GM19397 (cell line): Measurements from ENCODE around the gene RCSD1.
"Not testable (repeated sequence)": the region's sequence is repeated elsewhere in the genome, so short reads cannot be mapped to it uniquely, and the experiment has no call there.

Source experiments
- ATAC-seq: cut with Tn5 transposase; IDR thresholded peaks from one replicate; pipeline ENCODE4 v1.9.1; 2021; ENCODE audit warnings: mild to moderate bottlenecking, moderate library complexity; ENCODE audit not compliant: unreplicated experiment

The RCSD1 gene

GRCh38 chr1:167710836-167711235, 80.8 kb downstream of the RCSD1 start:
- no peak for ATAC-seq

- no peak for ATAC-seq
Measured at GRCh38 chr1:167711797-167712196, 81.8 kb downstream of the RCSD1 start.

DNA sequence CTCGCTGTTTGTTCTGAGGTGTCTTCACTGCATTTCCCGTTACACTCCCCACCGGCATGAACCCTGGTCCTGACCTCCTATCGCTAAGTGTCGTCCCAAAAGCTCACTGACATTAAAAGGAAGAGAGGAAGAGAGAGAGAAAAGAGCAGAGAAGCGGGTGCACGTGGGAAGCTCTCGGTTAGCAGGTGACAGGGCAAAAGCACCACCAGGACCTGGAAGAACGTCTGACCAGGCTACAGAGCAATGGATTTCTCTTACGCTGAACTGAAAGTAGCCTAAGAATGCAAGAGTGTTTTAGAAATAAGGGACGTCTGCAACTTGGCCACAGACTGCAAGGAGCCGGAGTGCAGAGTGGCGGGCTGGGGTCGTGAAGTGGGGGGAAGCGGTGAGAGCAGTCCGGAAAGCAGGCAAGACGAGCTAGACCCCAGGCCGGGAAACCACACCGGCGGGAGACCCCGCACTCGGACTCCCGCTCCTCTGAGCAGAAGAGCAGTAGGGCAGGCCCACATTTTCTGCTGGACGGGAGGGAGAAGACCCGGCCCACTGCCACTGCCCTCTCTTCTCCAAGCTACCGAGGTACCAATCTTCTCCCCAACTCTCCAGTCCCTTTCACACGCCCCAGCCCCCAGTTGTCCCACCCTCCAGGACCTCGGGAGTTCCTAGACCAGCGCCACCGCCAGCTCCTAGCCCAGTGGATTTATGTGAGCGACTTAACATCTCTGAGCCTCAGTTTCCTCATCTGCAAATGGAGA, 83.5 kb downstream of the RCSD1 start:
- ATAC-seq: no peak

- peak; percentile 59 for ATAC-seq
Measured at GRCh38 chr1:167714098-167714438, 84.0 kb downstream of the RCSD1 start.

DNA sequence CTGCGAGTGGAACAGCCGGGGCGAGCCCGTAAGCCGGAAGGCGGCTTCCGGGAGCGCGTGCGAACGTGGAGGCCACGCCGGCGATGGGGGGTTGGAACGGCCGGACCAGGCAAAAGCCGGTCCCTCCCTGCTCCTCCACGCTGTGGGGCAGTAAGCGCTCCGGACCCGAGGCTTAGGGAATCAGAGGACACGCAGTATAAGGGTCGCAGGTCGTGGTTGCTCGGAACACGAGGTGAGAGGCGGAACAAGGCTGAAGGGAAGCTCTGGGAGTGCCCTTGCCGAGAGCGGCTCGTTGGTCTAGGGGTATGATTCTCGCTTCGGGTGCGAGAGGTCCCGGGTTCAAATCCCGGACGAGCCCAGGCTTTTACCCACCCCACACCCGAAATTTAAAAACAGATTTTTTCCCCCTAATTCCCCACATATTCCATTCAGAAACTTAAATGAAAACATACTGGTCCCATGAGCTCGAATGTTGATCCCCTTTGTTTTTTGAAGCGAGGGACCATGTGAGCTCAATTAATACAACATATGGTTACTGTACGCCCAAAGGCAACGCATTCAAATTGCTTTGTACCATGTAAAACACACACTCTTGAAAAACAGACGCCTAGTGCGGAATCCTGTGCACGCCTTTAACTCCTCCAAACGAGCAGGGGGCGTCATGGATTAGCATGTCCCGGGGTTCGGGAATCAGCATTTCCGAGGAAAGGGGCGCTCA, 84.6 kb downstream of the RCSD1 start:
- ATAC-seq: peak; percentile 53

DNA sequence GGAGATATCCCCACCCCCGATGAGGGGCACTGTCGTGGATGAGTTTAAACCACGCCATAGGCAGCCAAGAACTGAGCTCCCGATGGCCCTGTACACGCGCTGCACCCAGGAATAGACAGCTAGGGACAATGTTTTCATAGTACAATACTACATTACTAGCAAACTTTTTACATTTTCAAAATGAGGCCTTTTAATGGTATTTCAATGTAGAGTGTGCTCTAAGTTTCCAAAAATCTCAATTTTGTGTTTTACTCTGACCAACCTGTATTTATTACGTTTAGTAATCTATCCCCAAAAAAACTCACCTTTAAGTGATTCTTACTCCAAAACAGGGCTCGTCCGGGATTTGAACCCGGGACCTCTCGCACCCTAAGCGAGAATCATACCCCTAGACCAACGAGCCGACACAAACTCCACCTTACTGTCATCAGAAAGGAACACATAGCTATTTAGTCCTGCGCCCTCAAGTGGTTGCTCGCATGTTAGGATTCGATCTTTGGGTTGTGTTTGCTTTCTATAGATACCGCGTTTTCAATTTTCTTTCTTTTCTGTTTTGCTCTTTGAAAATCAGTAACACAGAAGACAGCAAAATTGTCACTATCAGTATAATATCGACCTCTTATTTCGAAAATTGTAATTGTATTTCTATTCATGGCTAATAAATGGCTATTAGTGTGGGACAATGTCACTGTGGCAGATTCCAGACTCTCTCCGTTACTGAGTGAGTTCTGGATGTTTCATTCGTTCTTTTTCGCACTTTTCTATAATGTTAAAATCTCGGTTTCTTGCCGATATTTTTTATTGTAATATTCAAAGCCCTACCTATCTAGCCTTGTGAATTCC, 85.3 kb downstream of the RCSD1 start:
- ATAC-seq: peak; percentile 29

DNA sequence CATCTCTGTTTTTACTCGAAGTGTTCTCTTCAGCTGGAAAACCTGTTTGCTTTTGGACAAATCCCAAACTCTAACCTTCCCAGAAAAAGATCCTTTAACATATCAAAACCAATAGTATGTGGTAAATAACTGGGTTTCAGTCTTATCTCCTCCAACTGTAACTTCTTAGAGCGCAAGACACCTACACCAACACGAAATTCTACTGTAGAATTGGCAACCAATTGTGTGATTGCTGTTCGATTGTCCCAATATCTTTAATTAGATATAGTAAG, 85.9 kb downstream of the RCSD1 start:
- ATAC-seq: no peak

DNA sequence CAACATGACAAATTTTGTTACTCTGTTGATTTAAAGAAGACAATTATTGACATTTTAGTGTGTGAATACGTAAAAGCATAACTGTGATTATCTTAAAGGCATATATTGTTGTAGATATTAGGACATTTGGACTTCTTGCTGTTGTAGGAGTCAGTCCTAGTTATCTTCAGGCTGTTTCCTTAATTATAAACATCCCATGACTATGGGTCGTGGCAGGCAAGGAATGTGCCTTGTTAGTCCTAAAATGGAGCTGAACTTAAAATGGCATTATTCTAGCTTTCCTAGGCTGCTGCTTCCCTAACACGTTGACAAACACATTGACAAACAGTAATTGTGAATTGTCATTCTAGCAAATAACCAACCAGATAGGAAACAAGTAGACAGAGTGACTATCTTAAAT, 87.3 kb downstream of the RCSD1 start:
- ATAC-seq: no peak

GRCh38 chr1:167718914-167719691, 89.1 kb downstream of the RCSD1 start:
- ATAC-seq: no peak

DNA sequence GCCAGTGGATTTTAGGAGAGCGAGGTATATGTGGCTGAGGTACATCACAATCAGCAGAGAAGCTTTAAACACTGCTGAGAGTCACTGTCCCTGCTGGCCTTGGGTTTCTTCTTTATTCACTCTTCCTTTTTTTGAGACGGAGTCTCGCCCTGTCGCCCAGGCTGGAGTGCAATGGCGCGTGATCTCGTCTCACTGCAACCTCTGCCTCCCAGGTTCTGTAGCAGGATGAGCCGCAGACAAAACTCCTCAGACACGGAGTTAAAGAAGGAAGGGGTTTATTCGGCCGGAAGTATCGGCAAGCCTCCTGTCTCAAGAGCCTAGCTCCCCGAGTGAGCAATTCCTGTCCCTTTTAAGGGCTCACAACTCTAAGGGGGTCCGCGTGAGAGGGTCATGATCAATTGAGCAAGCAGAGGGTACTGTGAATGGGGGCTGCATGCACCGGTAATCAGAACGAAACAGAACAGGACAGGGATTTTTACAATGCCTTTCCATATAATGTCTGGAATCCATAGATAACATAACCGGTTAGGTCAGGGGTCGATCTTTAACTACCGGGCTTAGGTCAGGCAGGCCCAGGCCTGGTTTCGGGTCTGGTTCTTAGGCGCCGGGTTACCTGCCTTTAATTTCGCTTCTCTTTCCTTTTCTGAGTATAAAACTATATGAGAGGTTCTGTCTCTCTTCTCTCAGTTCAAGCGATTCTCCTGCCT, 89.8 kb downstream of the RCSD1 start:
- ATAC-seq: not testable (repeated sequence)

DNA sequence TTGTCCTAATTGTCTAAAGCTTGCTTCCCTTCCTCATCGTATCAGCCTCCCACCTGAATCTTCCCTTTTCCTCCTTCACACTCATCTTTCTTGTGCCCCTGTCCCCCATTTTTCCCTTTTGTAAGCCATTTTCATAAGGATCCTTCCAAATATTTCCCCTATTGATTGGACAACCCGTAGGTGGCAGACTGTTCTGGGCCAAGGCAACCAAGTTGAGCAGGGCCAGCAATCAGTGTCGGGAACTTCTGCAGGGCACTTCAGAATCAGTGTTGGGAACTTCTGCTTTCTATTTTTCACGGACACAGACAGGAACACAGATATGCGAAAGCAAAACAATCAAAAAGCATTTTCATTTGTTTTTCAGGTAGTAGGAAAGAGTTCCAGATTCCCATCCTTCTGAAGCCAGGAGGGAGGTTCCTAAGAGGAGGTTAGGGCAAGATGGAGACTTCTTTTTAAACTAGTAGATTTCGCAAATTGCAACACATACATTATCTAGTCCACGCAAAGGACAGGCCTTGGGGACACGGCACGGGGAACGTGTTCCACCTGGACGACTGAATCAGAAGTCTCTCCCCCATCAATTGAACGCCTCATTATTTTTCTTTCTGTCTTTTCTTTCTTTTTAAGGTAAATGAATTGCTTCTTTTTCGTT, 91.1 kb downstream of the RCSD1 start:
- no peak for ATAC-seq

GRCh38 chr1:167721617-167722151, 91.7 kb downstream of the RCSD1 start, which contains the start of gene MPZL1:
MPZL1 (plus strand) TSS chr1:167721982; CDS start chr1:167722152, 170 bp downstream.
- ATAC-seq: peak; percentile 92

GRCh38 chr1:167722152-167722869, 92.3 kb downstream of the RCSD1 start:
- ATAC-seq: peak; percentile 31

GRCh38 chr1:167722870-167723251, 92.8 kb downstream of the RCSD1 start:
- ATAC-seq: no peak

GRCh38 chr1:167723707-167724323, 93.8 kb downstream of the RCSD1 start:
- ATAC-seq: no peak

DNA sequence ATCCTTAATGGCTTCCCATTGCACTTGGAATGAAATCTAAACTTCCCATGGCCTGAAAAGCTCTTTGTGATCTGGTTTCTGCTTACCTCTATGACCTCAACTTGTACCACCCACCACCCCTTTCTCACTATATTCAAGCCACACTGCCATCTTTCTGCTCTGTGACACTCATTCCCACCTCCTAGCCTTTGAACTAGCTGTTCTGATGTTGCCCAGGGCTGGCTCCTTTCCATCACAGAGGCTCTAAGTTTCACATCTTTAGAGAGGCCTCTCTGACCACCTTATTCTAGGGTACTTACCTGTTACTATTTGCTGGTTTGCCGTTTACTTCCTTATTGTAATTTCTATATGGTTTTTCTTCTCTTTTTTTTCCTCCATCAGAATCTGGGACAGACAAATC, 96.0 kb downstream of the RCSD1 start:
- no peak for ATAC-seq

DNA sequence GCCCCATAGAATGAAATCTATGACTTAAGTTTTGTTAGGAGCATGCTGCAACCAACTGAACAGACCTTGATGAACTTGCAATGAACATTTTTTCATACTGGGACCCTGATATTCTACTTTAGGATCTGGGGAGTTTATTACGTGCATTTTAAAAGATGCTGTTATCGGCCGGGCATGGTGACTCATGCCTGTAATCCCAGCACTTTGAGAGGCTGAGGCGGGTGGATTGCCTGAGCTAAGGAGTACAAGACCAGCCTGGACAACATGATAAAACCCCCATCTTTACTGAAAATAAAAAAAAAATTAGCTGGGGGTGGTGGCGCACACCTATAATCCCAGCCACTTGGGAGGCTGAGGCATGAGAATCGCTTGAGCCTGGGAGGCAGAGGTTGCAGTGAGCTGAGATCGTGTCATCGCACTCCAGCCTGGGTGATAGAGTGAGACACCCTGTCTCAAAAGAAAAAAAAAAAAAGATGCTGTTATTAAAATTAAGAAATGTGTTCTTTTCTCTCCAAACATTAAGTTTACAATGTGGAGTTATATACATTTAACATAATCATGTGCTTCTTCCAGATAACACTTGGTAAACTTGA, 98.9 kb downstream of the RCSD1 start:
- ATAC-seq: no peak

DNA sequence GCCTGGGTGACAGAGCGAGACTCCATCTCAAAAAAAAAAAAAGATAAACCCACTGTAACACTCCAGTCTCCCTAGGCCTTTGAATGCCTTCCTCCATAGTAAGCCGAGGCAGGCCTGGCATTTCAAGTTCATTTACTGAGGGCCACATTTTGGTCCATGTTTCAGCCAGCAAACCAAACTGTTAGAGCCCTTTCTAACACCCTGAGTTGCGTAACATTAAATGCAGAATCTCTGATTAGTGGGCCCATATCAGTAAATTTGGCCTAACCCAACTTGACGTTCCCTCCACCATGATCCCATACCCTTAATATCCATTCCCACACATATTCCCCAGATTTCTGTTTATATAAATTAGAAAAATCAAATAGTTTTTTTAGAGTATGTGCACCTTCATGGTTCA, 104.2 kb downstream of the RCSD1 start:
- ATAC-seq: no peak
